ENCODE measurements around the gene VASH1.

DNA sequence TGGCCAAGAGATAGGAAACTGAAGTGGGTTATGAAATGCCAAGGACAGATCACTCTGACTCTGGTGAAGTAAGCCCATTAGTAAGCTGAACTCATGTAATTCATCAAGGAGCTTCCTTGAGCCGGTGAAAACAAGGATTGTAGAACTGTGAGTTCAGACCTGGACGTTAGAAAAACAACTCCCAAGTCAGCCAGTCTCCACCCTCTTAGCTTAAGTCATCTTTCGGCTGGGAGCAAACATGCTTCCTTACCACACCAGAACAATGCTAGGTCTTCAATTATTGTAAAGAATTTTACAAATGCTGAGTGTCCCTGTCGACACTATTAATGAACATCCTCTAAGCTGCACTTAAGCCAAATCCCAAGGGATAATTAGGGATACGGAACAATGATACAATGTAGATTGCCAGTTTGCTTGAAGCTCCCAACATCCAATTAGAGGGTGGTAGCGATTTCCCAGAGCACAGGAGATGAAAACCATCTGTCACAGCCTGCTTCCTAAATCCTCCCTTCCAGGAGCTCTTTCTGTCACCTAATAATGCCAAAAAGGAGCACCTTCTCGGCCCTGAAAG is 45.7 kb upstream of the VASH1 start:
- TF ChIP-seq, protein P1, sequence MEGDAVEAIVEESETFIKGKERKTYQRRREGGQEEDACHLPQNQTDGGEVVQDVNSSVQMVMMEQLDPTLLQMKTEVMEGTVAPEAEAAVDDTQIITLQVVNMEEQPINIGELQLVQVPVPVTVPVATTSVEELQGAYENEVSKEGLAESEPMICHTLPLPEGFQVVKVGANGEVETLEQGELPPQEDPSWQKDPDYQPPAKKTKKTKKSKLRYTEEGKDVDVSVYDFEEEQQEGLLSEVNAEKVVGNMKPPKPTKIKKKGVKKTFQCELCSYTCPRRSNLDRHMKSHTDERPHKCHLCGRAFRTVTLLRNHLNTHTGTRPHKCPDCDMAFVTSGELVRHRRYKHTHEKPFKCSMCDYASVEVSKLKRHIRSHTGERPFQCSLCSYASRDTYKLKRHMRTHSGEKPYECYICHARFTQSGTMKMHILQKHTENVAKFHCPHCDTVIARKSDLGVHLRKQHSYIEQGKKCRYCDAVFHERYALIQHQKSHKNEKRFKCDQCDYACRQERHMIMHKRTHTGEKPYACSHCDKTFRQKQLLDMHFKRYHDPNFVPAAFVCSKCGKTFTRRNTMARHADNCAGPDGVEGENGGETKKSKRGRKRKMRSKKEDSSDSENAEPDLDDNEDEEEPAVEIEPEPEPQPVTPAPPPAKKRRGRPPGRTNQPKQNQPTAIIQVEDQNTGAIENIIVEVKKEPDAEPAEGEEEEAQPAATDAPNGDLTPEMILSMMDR (conservative IDR thresholded peaks at IDR 0.05 in 1 of 2, IDR thresholded peaks at IDR 0.05 in 1 of 2; ENCODE audit: extremely low read depth in 1 of 2, insufficient read depth in 1 of 2, low read depth in 1 of 2, low read length in 2 of 2) = no peak
- TF ChIP-seq EZH2 (IDR thresholded peaks at IDR 0.05; ENCODE audit: borderline replicate concordance, low read length) = no peak

Data from mammary epithelial cell (primary cell).